ENCODE measurements around the gene TAOK1. TPM values are rescaled to one million over a fixed set of nuclear protein-coding genes. Genes with fewer than 3 reads are reported as not detected.

The TAOK1 gene
- total and polyA plus RNA-seq, 5 donors from 2014 or later: 2.2 to 68.5 (median 3.8) TPM

- Histone ChIP-seq H3K9me3 (ENCODE audit: control insufficient read depth in 2 of 2, low read length in 2 of 2) (no peaks in the 10 kb centered on the region), H3K27me3 (ENCODE audit: control insufficient read depth, insufficient read depth, low read length) (no peaks in the 10 kb centered on the region), H3K4me1 (ENCODE audit: control insufficient read depth, insufficient read depth, low read length, poor library complexity, severe bottlenecking) (peaks cover 2% of the 10 kb centered on the region), H3K36me3 (ENCODE audit: control insufficient read depth, insufficient read depth, low read length) (no peaks in the 10 kb centered on the region), H3K4me3 (ENCODE audit: low read depth, low read length) (no peak overlapping the region), H3K27ac (ENCODE audit: insufficient read depth, low read length, poor library complexity, severe bottlenecking) (no peak overlapping the region)
- no peak for DNase-seq
- no peaks in the 10 kb centered on the region for H3K4me1 Mint-ChIP-seq
- H3K27me3 Mint-ChIP-seq: no peaks in the 10 kb centered on the region
- ATAC-seq (ENCODE audit: low read depth in 2 of 2): no peak
- H3K9me3 Mint-ChIP-seq: peaks cover 0 to 1% (median 0%) of the 10 kb centered on the region in 7 donors
- H3K27ac Mint-ChIP-seq: no peak overlapping the region
- no peak overlapping the region for H3K4me3 Mint-ChIP-seq
- peaks cover 4% of the 10 kb centered on the region for H3K36me3 Mint-ChIP-seq
Observed at GRCh38 chr17:29364691-29365090, 25.5 kb upstream of the TAOK1 start.

- no peaks in the 10 kb centered on the region for H3K9me3 Mint-ChIP-seq
- no peak overlapping the region for H3K4me3 Mint-ChIP-seq
- no peak for ATAC-seq (ENCODE audit: low read depth in 2 of 2)
- Histone ChIP-seq H3K27ac (ENCODE audit: insufficient read depth, low read length, poor library complexity, severe bottlenecking) (no peak overlapping the region), H3K9me3 (ENCODE audit: control insufficient read depth in 2 of 2, low read length in 2 of 2) (no peaks in the 10 kb centered on the region), H3K27me3 (ENCODE audit: control insufficient read depth, insufficient read depth, low read length) (no peaks in the 10 kb centered on the region), H3K36me3 (ENCODE audit: control insufficient read depth, insufficient read depth, low read length) (no peaks in the 10 kb centered on the region), H3K4me3 (ENCODE audit: low read depth, low read length) (no peak overlapping the region), H3K4me1 (ENCODE audit: control insufficient read depth, insufficient read depth, low read length, poor library complexity, severe bottlenecking) (peaks cover 6% of the 10 kb centered on the region)
- H3K27ac Mint-ChIP-seq: no peak overlapping the region
- no peak for DNase-seq
- H3K4me1 Mint-ChIP-seq: no peaks in the 10 kb centered on the region
- H3K36me3 Mint-ChIP-seq: peaks cover 4% of the 10 kb centered on the region
- H3K27me3 Mint-ChIP-seq: no peaks in the 10 kb centered on the region
Observed at GRCh38 chr17:29368161-29368560, 22.0 kb upstream of the TAOK1 start.

- no peaks in the 10 kb centered on the region for H3K36me3 ChIP-seq (ENCODE audit: control insufficient read depth, insufficient read depth, low read length)
- H3K4me3 Mint-ChIP-seq: no peak overlapping the region
- peaks cover 4% of the 10 kb centered on the region for H3K36me3 Mint-ChIP-seq
- H3K27me3 Mint-ChIP-seq: no peaks in the 10 kb centered on the region
- H3K4me1 ChIP-seq (ENCODE audit: control insufficient read depth, insufficient read depth, low read length, poor library complexity, severe bottlenecking): peaks cover 6% of the 10 kb centered on the region
- H3K9me3 Mint-ChIP-seq: no peaks in the 10 kb centered on the region
- no peaks in the 10 kb centered on the region for H3K9me3 ChIP-seq (ENCODE audit: control insufficient read depth in 2 of 2, low read length in 2 of 2)
- no peak overlapping the region for H3K27ac ChIP-seq (ENCODE audit: insufficient read depth, low read length, poor library complexity, severe bottlenecking)
- H3K27me3 ChIP-seq (ENCODE audit: control insufficient read depth, insufficient read depth, low read length): no peaks in the 10 kb centered on the region
- no peak for DNase-seq
- H3K4me3 ChIP-seq (ENCODE audit: low read depth, low read length): no peak overlapping the region
- no peak overlapping the region for H3K27ac Mint-ChIP-seq
- H3K4me1 Mint-ChIP-seq: no peaks in the 10 kb centered on the region
- ATAC-seq (ENCODE audit: low read depth in 2 of 2): no peak
Observed at GRCh38 chr17:29368926-29369325, 21.2 kb upstream of the TAOK1 start.

GRCh38 chr17:29369831-29370735 lies 20.1 kb upstream of the TAOK1 start:
- H3K27ac Mint-ChIP-seq: no peak overlapping the region
- ATAC-seq (ENCODE audit: low read depth in 2 of 2): peak; percentile 94 to 96
- H3K9me3 Mint-ChIP-seq: no peaks in the 10 kb centered on the region
- peaks cover 4% of the 10 kb centered on the region for H3K36me3 Mint-ChIP-seq
- no peak overlapping the region for H3K4me3 Mint-ChIP-seq
- H3K27me3 ChIP-seq (ENCODE audit: control insufficient read depth, insufficient read depth, low read length): no peaks in the 10 kb centered on the region
- no peaks in the 10 kb centered on the region for H3K4me1 Mint-ChIP-seq
- H3K36me3 ChIP-seq (ENCODE audit: control insufficient read depth, insufficient read depth, low read length): no peaks in the 10 kb centered on the region
- H3K4me1 ChIP-seq (ENCODE audit: control insufficient read depth, insufficient read depth, low read length, poor library complexity, severe bottlenecking): peaks cover 6% of the 10 kb centered on the region
- peak overlapping the region; percentile 57 for H3K4me3 ChIP-seq (ENCODE audit: low read depth, low read length)
- peak overlapping the region; percentile 65 for H3K27ac ChIP-seq (ENCODE audit: insufficient read depth, low read length, poor library complexity, severe bottlenecking)
- DNase-seq: peak; percentile 22 to 76 (median 74)
- H3K9me3 ChIP-seq (ENCODE audit: control insufficient read depth in 2 of 2, low read length in 2 of 2): no peaks in the 10 kb centered on the region
- H3K27me3 Mint-ChIP-seq: no peaks in the 10 kb centered on the region

GRCh38 chr17:29376667-29377270 lies 13.4 kb upstream of the TAOK1 start:
- Histone ChIP-seq H3K27ac (ENCODE audit: insufficient read depth, low read length, poor library complexity, severe bottlenecking) (no peak overlapping the region), H3K27me3 (ENCODE audit: control insufficient read depth, insufficient read depth, low read length) (no peaks in the 10 kb centered on the region), H3K36me3 (ENCODE audit: control insufficient read depth, insufficient read depth, low read length) (no peaks in the 10 kb centered on the region), H3K4me3 (ENCODE audit: low read depth, low read length) (no peak overlapping the region), H3K9me3 (ENCODE audit: control insufficient read depth in 2 of 2, low read length in 2 of 2) (no peaks in the 10 kb centered on the region), H3K4me1 (ENCODE audit: control insufficient read depth, insufficient read depth, low read length, poor library complexity, severe bottlenecking) (no peaks in the 10 kb centered on the region)
- DNase-seq: no peak
- Mint-ChIP-seq H3K27me3 (no peaks in the 10 kb centered on the region), H3K9me3 (no peaks in the 10 kb centered on the region), H3K36me3 (no peaks in the 10 kb centered on the region), H3K4me1 (no peaks in the 10 kb centered on the region), H3K27ac (no peak overlapping the region), H3K4me3 (no peak overlapping the region)
- ATAC-seq (ENCODE audit: low read depth in 2 of 2): no peak

- Mint-ChIP-seq H3K4me3 (no peak overlapping the region), H3K36me3 (no peaks in the 10 kb centered on the region)
- ATAC-seq (ENCODE audit: low read depth in 2 of 2): no peak
Observed at GRCh38 chr17:29378500-29378899, 11.7 kb upstream of the TAOK1 start.

GRCh38 chr17:29379084-29379991 lies 10.8 kb upstream of the TAOK1 start:
- Mint-ChIP-seq H3K27ac (no peak overlapping the region), H3K4me3 (no peak overlapping the region), H3K27me3 (no peaks in the 10 kb centered on the region), H3K9me3 (no peaks in the 10 kb centered on the region), H3K36me3 (no peaks in the 10 kb centered on the region), H3K4me1 (peaks cover 0 to 5% (median 1%) of the 10 kb centered on the region in 4 donors)
- no peaks in the 10 kb centered on the region for H3K4me1 ChIP-seq (ENCODE audit: control insufficient read depth, insufficient read depth, low read length, poor library complexity, severe bottlenecking)
- H3K27me3 ChIP-seq (ENCODE audit: control insufficient read depth, insufficient read depth, low read length): no peaks in the 10 kb centered on the region
- no peaks in the 10 kb centered on the region for H3K36me3 ChIP-seq (ENCODE audit: control insufficient read depth, insufficient read depth, low read length)
- no peak overlapping the region for H3K4me3 ChIP-seq (ENCODE audit: low read depth, low read length)
- no peak for DNase-seq
- H3K9me3 ChIP-seq (ENCODE audit: control insufficient read depth in 2 of 2, low read length in 2 of 2): no peaks in the 10 kb centered on the region
- ATAC-seq (ENCODE audit: low read depth in 2 of 2): no peak
- H3K27ac ChIP-seq (ENCODE audit: insufficient read depth, low read length, poor library complexity, severe bottlenecking): no peak overlapping the region

More at GRCh38 chr17:29378500-29378899, 11.7 kb upstream of the TAOK1 start:
- Histone ChIP-seq H3K4me3 (ENCODE audit: low read depth, low read length) (no peak overlapping the region), H3K36me3 (ENCODE audit: control insufficient read depth, insufficient read depth, low read length) (no peaks in the 10 kb centered on the region), H3K27me3 (ENCODE audit: control insufficient read depth, insufficient read depth, low read length) (no peaks in the 10 kb centered on the region), H3K27ac (ENCODE audit: insufficient read depth, low read length, poor library complexity, severe bottlenecking) (no peak overlapping the region), H3K4me1 (ENCODE audit: control insufficient read depth, insufficient read depth, low read length, poor library complexity, severe bottlenecking) (no peaks in the 10 kb centered on the region), H3K9me3 (ENCODE audit: control insufficient read depth in 2 of 2, low read length in 2 of 2) (no peaks in the 10 kb centered on the region)
- peaks cover 0 to under 1% (median 0%) of the 10 kb centered on the region in 4 donors for H3K4me1 Mint-ChIP-seq
- no peak overlapping the region for H3K27ac Mint-ChIP-seq
- DNase-seq: no peak
- H3K27me3 Mint-ChIP-seq: no peaks in the 10 kb centered on the region
- H3K9me3 Mint-ChIP-seq: no peaks in the 10 kb centered on the region

Data from CD4-positive, CD25-positive, alpha-beta regulatory T cell (primary cell).